HEK293T (cell line): ENCODE results near the gene DMBX1.

Experiments
- ARNT ChIP-seq: fragments of 450-650 bp; IDR thresholded peaks from 2 replicates; pipeline ENCODE4 v1.6.1; 2017; ENCODE audit warnings: mild to moderate bottlenecking
- BHLHE40 ChIP-seq: fragments of 450-650 bp; IDR thresholded peaks from 2 replicates; pipeline ENCODE4 v1.6.1; 2016; ENCODE audit warnings: mild to moderate bottlenecking, moderate library complexity, borderline replicate concordance
- CTBP1 ChIP-seq: fragments of 450-650 bp; IDR thresholded peaks from 2 replicates; pipeline ENCODE4 v1.6.1; 2016; ENCODE audit warnings: borderline replicate concordance
- FOXA1 ChIP-seq: fragments of 450-650 bp; IDR thresholded peaks from 2 replicates; pipeline ENCODE4 v1.6.1; 2016; ENCODE audit warnings: mild to moderate bottlenecking
- FOXK2 ChIP-seq: fragments of 450-650 bp; IDR thresholded peaks from 2 replicates; pipeline ENCODE4 v1.6.1; 2016; ENCODE audit warnings: mild to moderate bottlenecking
- FOXM1 ChIP-seq: fragments of 450-650 bp; IDR thresholded peaks from 2 replicates; pipeline ENCODE4 v1.6.1; 2017; ENCODE audit warnings: mild to moderate bottlenecking, borderline replicate concordance
- HDGF ChIP-seq: fragments of 450-650 bp; IDR thresholded peaks from 2 replicates; pipeline ENCODE4 v1.6.1; 2017; ENCODE audit warnings: antibody characterized with exemption, borderline replicate concordance
- L3MBTL2 ChIP-seq: fragments of 450-650 bp; conservative IDR thresholded peaks from 2 replicates; pipeline ENCODE4 v1.6.1; 2016; ENCODE audit warnings: mild to moderate bottlenecking
- NFRKB ChIP-seq: fragments of 450-650 bp; IDR thresholded peaks from 2 replicates; pipeline ENCODE4 v1.6.1; 2016; ENCODE audit warnings: mild to moderate bottlenecking, moderate library complexity
- PKNOX1 ChIP-seq: fragments of 450-650 bp; IDR thresholded peaks from 2 replicates; pipeline ENCODE4 v1.6.1; 2016
- SP1 ChIP-seq: fragments of 450-650 bp; IDR thresholded peaks from 2 replicates; pipeline ENCODE4 v1.6.1; 2017
- SUZ12 ChIP-seq: fragments of 450-650 bp; IDR thresholded peaks from 2 replicates; pipeline ENCODE4 v1.6.1; 2016; ENCODE audit warnings: mild to moderate bottlenecking
- TARDBP ChIP-seq: fragments of 450-650 bp; IDR thresholded peaks from 2 replicates; pipeline ENCODE4 v1.6.1; 2016
- ZNF384 ChIP-seq: fragments of 450-650 bp; IDR thresholded peaks from 2 replicates; pipeline ENCODE4 v1.6.1; 2016

- TF ChIP-seq ARNT (no peak), SP1 (no peak), TARDBP (no peak), FOXM1 (no peak), L3MBTL2 (no peak), BHLHE40 (no peak), SUZ12 (no peak), HDGF (no peak), ZNF384 (no peak), CTBP1 (no peak), FOXA1 (no peak), PKNOX1 (no peak), FOXK2 (no peak), NFRKB (no peak)
Observed at GRCh38 chr1:46494910-46495309, 5.3 kb downstream of the DMBX1 start.
